GM11168 (cell line): ENCODE data around the gene PRM2.

Experiments
- in situ Hi-C: fragments of 300-500 bp; cut with MboI; formaldehyde crosslinking; loops from one replicate; pipeline ENCODE4 v1.12.0; 2022; ENCODE audit warnings: low sequenced_read_pairs; ENCODE audit not compliant: unreplicated experiment

PRM2 gene

GRCh38 chr16:11234884-11235702 is 41.2 kb downstream of the PRM2 start:
- in situ Hi-C loops: no loop called here

DNA sequence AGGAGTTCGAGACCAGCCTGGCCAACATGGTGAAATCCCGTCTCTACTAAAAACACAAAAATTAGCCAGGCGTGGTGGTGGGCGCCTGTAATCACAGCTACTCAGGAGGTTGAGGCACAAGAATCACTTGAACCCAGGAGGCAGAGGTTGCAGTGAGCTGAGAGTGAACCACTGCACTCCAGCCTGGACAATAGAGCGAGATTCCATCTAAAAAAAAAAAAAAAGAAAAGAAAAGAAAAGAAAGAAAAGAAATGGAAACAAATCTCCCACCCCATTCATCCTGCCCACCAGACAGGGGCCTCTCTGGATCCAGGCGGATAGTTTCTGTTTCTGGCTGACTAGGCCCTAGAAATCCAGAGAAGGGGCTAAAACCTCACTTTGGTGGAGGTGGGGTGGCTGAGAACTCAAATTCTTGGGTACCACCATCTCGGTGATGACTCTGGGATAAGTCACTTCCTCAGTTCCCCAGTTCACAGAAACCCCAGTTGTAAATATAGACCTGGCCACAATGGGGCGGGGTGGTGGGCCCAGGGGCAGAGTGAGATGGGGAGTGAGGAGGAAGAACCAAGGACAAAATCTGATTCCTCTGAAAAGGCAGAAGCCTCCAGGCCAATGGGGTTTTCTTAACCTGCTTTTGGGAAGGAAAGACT is 42.4 kb downstream of the PRM2 start:
- in situ Hi-C loops: no loop called here

- in situ Hi-C loops: no loop called here
Observed at GRCh38 chr16:11232852-11233726, 43.2 kb downstream of the PRM2 start.

GRCh38 chr16:11232302-11232851 is 43.9 kb downstream of the PRM2 start:
- in situ Hi-C loops: no loop called here

- in situ Hi-C loops: no loop called here
Observed at GRCh38 chr16:11231367-11231970, 44.8 kb downstream of the PRM2 start.

GRCh38 chr16:11229906-11230305 is 46.4 kb downstream of the PRM2 start:
- in situ Hi-C loops: no loop called here

DNA sequence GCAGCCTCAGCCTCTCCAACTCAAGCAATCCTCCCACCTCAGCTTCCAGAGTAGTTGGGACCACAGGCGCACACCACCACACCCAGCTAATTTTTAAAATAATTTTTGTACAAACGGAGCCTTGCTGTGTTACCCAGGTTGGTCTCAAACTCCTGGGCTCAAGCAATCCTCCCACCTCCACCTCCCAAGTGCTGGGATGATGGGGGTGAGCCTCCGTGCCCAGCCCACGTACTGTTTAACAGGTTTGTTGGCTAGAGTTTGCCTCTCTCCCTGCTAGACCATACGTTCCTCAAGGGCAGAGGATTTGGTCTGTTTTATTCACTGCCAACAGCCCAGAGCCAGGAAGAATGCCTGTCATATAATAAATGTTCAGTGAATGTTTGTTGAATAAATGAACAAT is 46.8 kb downstream of the PRM2 start:
- in situ Hi-C loops: no loop called here

- in situ Hi-C loops: no loop called here
Observed at GRCh38 chr16:11225677-11226549, 50.4 kb downstream of the PRM2 start.
